HG02571 (cell line): ENCODE measurements around the gene PCBP4.
"Not testable (repeated sequence)": the region's sequence is repeated elsewhere in the genome, so short reads cannot be mapped to it uniquely, and the experiment has no call there.

ENCODE experiments used
- ATAC-seq: cut with Tn5 transposase; IDR thresholded peaks from one replicate; pipeline ENCODE4 v1.9.1; 2021; ENCODE audit warnings: mild to moderate bottlenecking, moderate library complexity; ENCODE audit not compliant: unreplicated experiment

Gene PCBP4

GRCh38 chr3:51995346-51996163, 28.3 kb upstream of the PCBP4 start, which contains the start of gene RPL29:
TSS of gene RPL29 (minus strand) at chr3:51995895. CDS start at chr3:51995461, 434 bp downstream.
- ATAC-seq, result peak; percentile 73

- ATAC-seq, result no peak
Measured at GRCh38 chr3:51994530-51994929, 27.3 kb upstream of the PCBP4 start.

- not testable (repeated sequence) for ATAC-seq
Measured at GRCh38 chr3:51993657-51994056, 26.4 kb upstream of the PCBP4 start.

GRCh38 chr3:51992017-51992682, 24.9 kb upstream of the PCBP4 start:
- ATAC-seq, result no peak

GRCh38 chr3:51990501-51990971, 23.3 kb upstream of the PCBP4 start:
- ATAC-seq, result not testable (repeated sequence)

- no peak for ATAC-seq
Measured at GRCh38 chr3:51988286-51989146, 21.3 kb upstream of the PCBP4 start.

- ATAC-seq, result no peak
Measured at GRCh38 chr3:51987568-51987967, 20.3 kb upstream of the PCBP4 start.

- ATAC-seq, result no peak
Measured at GRCh38 chr3:51986010-51986947, 19.0 kb upstream of the PCBP4 start.

GRCh38 chr3:51985063-51985462, 17.8 kb upstream of the PCBP4 start:
- ATAC-seq, result no peak

- ATAC-seq, result no peak
Measured at GRCh38 chr3:51984269-51984647, 17.0 kb upstream of the PCBP4 start.

- ATAC-seq, result no peak
Measured at GRCh38 chr3:51983578-51984268, 16.5 kb upstream of the PCBP4 start.

GRCh38 chr3:51982838-51983577, 15.8 kb upstream of the PCBP4 start, which contains the start of gene ACY1:
TSS of gene ACY1 (plus strand) at chr3:51983535. CDS start at chr3:51984065, 530 bp downstream.
- peak; percentile 69 for ATAC-seq

- peak; percentile 42 for ATAC-seq
Measured at GRCh38 chr3:51982352-51982837, 15.1 kb upstream of the PCBP4 start.

- ATAC-seq, result no peak
Measured at GRCh38 chr3:51980253-51980652, 13.0 kb upstream of the PCBP4 start.

- no peak for ATAC-seq
Measured at GRCh38 chr3:51978143-51978502, 10.9 kb upstream of the PCBP4 start.

GRCh38 chr3:51977446-51978142, 10.3 kb upstream of the PCBP4 start:
- ATAC-seq, result no peak

GRCh38 chr3:51975852-51976549, 8.7 kb upstream of the PCBP4 start:
- no peak for ATAC-seq
